ENCODE measurements around the gene ADCY9. TPM values are rescaled to one million over a fixed set of nuclear protein-coding genes. Genes with fewer than 3 reads are reported as not detected.

The ADCY9 gene
- total and polyA plus RNA-seq, 2 donors (not counting 1 experiment from before 2014, with no cell fraction given) = 1.7 to 2.1 TPM

DNA sequence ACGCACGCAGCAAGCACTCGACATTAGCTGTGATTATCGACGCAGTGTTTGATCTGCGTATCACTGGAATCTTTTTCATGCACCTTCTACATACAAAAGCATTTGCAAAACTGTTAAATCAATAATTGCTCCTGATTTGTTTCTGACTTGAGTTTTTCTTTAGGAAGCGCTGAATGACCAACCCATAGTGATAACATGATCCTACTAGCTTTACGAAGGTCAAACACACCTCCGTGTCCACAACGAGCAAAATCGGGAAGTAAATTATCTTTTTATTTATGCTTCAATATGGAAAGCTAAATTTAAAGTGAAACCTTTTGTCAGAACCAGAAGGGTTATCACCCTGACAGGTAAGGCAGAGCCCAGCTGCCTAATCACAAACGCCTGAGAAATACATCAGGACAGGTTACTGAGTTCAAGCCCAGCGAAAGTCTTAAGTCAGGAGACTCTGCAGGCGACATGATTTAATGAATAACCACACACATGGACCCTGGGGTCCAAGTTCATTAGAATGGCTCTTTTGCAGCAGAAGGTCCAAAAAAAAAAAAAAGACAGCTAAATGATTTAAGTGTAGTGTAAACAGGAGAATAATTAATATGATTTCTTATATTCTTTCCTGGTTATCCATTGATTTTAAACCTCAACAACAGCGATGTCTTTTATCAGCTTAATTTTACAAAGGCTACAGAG is 104.2 kb downstream of the ADCY9 start:
- H3K9ac ChIP-seq (ENCODE audit: low read length) = no peak overlapping the region
- POLR2A ChIA-PET = no interaction called here
- H2AFZ ChIP-seq (ENCODE audit: insufficient read depth, low read depth, low read length, poor library complexity, severe bottlenecking) = no peak overlapping the region
- Mint-ChIP-seq H3K4me3 (no peak overlapping the region), H3K4me1 (no peaks in the 10 kb centered on the region), H3K9me3 (ENCODE audit: insufficient read depth) (no peaks in the 10 kb centered on the region), H3K27ac (no peak overlapping the region), H3K27me3 (peaks cover 3% of the 10 kb centered on the region)
- no peak for TF ChIP-seq EZH2 (IDR thresholded peaks at IDR 0.05; ENCODE audit: borderline replicate concordance, insufficient read depth, low read depth, low read length, poor library complexity, severe bottlenecking)
- TF ChIP-seq, protein P1, sequence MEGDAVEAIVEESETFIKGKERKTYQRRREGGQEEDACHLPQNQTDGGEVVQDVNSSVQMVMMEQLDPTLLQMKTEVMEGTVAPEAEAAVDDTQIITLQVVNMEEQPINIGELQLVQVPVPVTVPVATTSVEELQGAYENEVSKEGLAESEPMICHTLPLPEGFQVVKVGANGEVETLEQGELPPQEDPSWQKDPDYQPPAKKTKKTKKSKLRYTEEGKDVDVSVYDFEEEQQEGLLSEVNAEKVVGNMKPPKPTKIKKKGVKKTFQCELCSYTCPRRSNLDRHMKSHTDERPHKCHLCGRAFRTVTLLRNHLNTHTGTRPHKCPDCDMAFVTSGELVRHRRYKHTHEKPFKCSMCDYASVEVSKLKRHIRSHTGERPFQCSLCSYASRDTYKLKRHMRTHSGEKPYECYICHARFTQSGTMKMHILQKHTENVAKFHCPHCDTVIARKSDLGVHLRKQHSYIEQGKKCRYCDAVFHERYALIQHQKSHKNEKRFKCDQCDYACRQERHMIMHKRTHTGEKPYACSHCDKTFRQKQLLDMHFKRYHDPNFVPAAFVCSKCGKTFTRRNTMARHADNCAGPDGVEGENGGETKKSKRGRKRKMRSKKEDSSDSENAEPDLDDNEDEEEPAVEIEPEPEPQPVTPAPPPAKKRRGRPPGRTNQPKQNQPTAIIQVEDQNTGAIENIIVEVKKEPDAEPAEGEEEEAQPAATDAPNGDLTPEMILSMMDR (IDR thresholded peaks at IDR 0.05) = no peak
- H3K4me1 ChIP-seq (ENCODE audit: control insufficient read depth in 2 of 2, insufficient read depth in 2 of 2, low read length in 2 of 2) = no peaks in the 10 kb centered on the region
- H3K36me3 ChIP-seq (replicated peaks in 1 of 2; ENCODE audit: control extremely low read depth in 1 of 2, control insufficient read depth in 1 of 2, extremely low read depth in 1 of 2, insufficient read depth in 2 of 2, low read length in 1 of 2) = no peaks in the 10 kb centered on the region
- H3K27me3 ChIP-seq (replicated peaks in 1 of 4; ENCODE audit: control extremely low read depth in 1 of 4, control insufficient read depth in 3 of 4, insufficient read depth in 4 of 4, low read length in 3 of 4) = no peaks in the 10 kb centered on the region
- H3K4me3 ChIP-seq (ENCODE audit: control extremely low read depth in 1 of 5, extremely low read depth in 1 of 5, insufficient read depth in 1 of 5, low read depth in 2 of 5, low read length in 4 of 5) = no peak overlapping the region
- no peak overlapping the region for H3K27ac ChIP-seq (ENCODE audit: low read length in 2 of 2)
- no peaks in the 10 kb centered on the region for H3K9me3 ChIP-seq (ENCODE audit: control extremely low read depth in 1 of 3, control insufficient read depth in 2 of 3, insufficient read depth in 1 of 3, low read length in 2 of 3)
- no peak for ATAC-seq (ENCODE audit: low read depth)
- H3K4me2 ChIP-seq (replicated peaks; ENCODE audit: low read depth, low read length, poor library complexity, severe bottlenecking) = no peak overlapping the region
- no peak for DNase-seq
- 96% methylated on average over 9 of the region's 15 CpGs for WGBS (ENCODE audit: insufficient coverage)
- H3K79me2 ChIP-seq (ENCODE audit: control insufficient read depth, insufficient read depth, low read length) = no peaks in the 10 kb centered on the region
- CTCF ChIA-PET = no interaction called here
- H4K20me1 ChIP-seq (ENCODE audit: control insufficient read depth, insufficient read depth, low read length, poor library complexity, severe bottlenecking) = no peaks in the 10 kb centered on the region
- intact Hi-C loops (cut with micrococcal nuclease) = no loop called here

- H3K9ac ChIP-seq (ENCODE audit: low read length) = no peak overlapping the region
Observed at GRCh38 chr16:4011225-4011939, 104.9 kb downstream of the ADCY9 start.

More at GRCh38 chr16:4011225-4011939, 104.9 kb downstream of the ADCY9 start:
- Histone ChIP-seq H3K79me2 (ENCODE audit: control insufficient read depth, insufficient read depth, low read length) (no peaks in the 10 kb centered on the region), H3K4me2 (replicated peaks; ENCODE audit: low read depth, low read length, poor library complexity, severe bottlenecking) (no peak overlapping the region), H3K27ac (ENCODE audit: low read length in 2 of 2) (no peak overlapping the region), H3K4me3 (ENCODE audit: control extremely low read depth in 1 of 5, extremely low read depth in 1 of 5, insufficient read depth in 1 of 5, low read depth in 2 of 5, low read length in 4 of 5) (no peak overlapping the region), H4K20me1 (ENCODE audit: control insufficient read depth, insufficient read depth, low read length, poor library complexity, severe bottlenecking) (no peaks in the 10 kb centered on the region), H3K4me1 (ENCODE audit: control insufficient read depth in 2 of 2, insufficient read depth in 2 of 2, low read length in 2 of 2) (no peaks in the 10 kb centered on the region), H2AFZ (ENCODE audit: insufficient read depth, low read depth, low read length, poor library complexity, severe bottlenecking) (no peak overlapping the region), H3K9me3 (ENCODE audit: control extremely low read depth in 1 of 3, control insufficient read depth in 2 of 3, insufficient read depth in 1 of 3, low read length in 2 of 3) (no peaks in the 10 kb centered on the region), H3K27me3 (replicated peaks in 1 of 4; ENCODE audit: control extremely low read depth in 1 of 4, control insufficient read depth in 3 of 4, insufficient read depth in 4 of 4, low read length in 3 of 4) (no peaks in the 10 kb centered on the region), H3K36me3 (replicated peaks in 1 of 2; ENCODE audit: control extremely low read depth in 1 of 2, control insufficient read depth in 1 of 2, extremely low read depth in 1 of 2, insufficient read depth in 2 of 2, low read length in 1 of 2) (no peaks in the 10 kb centered on the region)
- H3K27ac Mint-ChIP-seq = no peak overlapping the region
- TF ChIP-seq EZH2 (IDR thresholded peaks at IDR 0.05; ENCODE audit: borderline replicate concordance, insufficient read depth, low read depth, low read length, poor library complexity, severe bottlenecking) = no peak
- POLR2A ChIA-PET = no interaction called here
- ATAC-seq (ENCODE audit: low read depth) (no peak), DNase-seq (no peak)
- intact Hi-C loops (cut with micrococcal nuclease) = no loop called here
- CTCF ChIA-PET = no interaction called here
- H3K9me3 Mint-ChIP-seq (ENCODE audit: insufficient read depth) = no peaks in the 10 kb centered on the region
- no peak overlapping the region for H3K4me3 Mint-ChIP-seq
- H3K27me3 Mint-ChIP-seq = peaks cover 3% of the 10 kb centered on the region
- no peaks in the 10 kb centered on the region for H3K4me1 Mint-ChIP-seq
- WGBS (ENCODE audit: insufficient coverage) = 88% methylated on average over 14 of the region's 20 CpGs

Data from B cell (primary cell).